HEK293T (cell line): ENCODE data around the gene MID2.
A peak's percentile ranks its signal among the peaks of the same experiment; 100 is the strongest.

Source experiments
- CTCF ChIA-PET: fragments of 350-600 bp; formaldehyde crosslinking; extraction: SDS; loops from one replicate; lab custom pipeline; 2021; ENCODE audit warnings: antibody characterized with exemption, inconsistent platforms; lab: Yijun Ruan, JAX
- POLR2A ChIA-PET: fragments of 350-600 bp; formaldehyde crosslinking; extraction: SDS; loops from one replicate; lab custom pipeline; 2020; ENCODE audit warnings: antibody characterized with exemption, inconsistent platforms; lab: Yijun Ruan, JAX
- DNase-seq: peaks from one replicate; pipeline ENCODE4 v3.0.0; 2012; ENCODE audit warnings: mixed read lengths; ENCODE audit errors: extremely low spot score
- ARNT ChIP-seq: fragments of 450-650 bp; IDR thresholded peaks from 2 replicates; pipeline ENCODE4 v1.6.1; 2017; ENCODE audit warnings: mild to moderate bottlenecking
- BHLHE40 ChIP-seq: fragments of 450-650 bp; IDR thresholded peaks from 2 replicates; pipeline ENCODE4 v1.6.1; 2016; ENCODE audit warnings: mild to moderate bottlenecking, moderate library complexity, borderline replicate concordance
- CTBP1 ChIP-seq: fragments of 450-650 bp; IDR thresholded peaks from 2 replicates; pipeline ENCODE4 v1.6.1; 2016; ENCODE audit warnings: borderline replicate concordance
- ELF4 ChIP-seq: fragments of 450-650 bp; IDR thresholded peaks from 2 replicates; pipeline ENCODE4 v1.6.1; 2017; ENCODE audit warnings: antibody characterized with exemption
- FOXA1 ChIP-seq: fragments of 450-650 bp; IDR thresholded peaks from 2 replicates; pipeline ENCODE4 v1.6.1; 2016; ENCODE audit warnings: mild to moderate bottlenecking
- FOXK2 ChIP-seq: fragments of 450-650 bp; IDR thresholded peaks from 2 replicates; pipeline ENCODE4 v1.6.1; 2016; ENCODE audit warnings: mild to moderate bottlenecking
- FOXM1 ChIP-seq: fragments of 450-650 bp; IDR thresholded peaks from 2 replicates; pipeline ENCODE4 v1.6.1; 2017; ENCODE audit warnings: mild to moderate bottlenecking, borderline replicate concordance
- HDGF ChIP-seq: fragments of 450-650 bp; IDR thresholded peaks from 2 replicates; pipeline ENCODE4 v1.6.1; 2017; ENCODE audit warnings: antibody characterized with exemption, borderline replicate concordance
- L3MBTL2 ChIP-seq: fragments of 450-650 bp; conservative IDR thresholded peaks from 2 replicates; pipeline ENCODE4 v1.6.1; 2016; ENCODE audit warnings: mild to moderate bottlenecking
- LEF1 ChIP-seq: fragments of 450-650 bp; IDR thresholded peaks from 2 replicates; pipeline ENCODE4 v1.6.1; 2017; ENCODE audit warnings: mild to moderate bottlenecking, borderline replicate concordance
- NFRKB ChIP-seq: fragments of 450-650 bp; IDR thresholded peaks from 2 replicates; pipeline ENCODE4 v1.6.1; 2016; ENCODE audit warnings: mild to moderate bottlenecking, moderate library complexity
- PKNOX1 ChIP-seq: fragments of 450-650 bp; IDR thresholded peaks from 2 replicates; pipeline ENCODE4 v1.6.1; 2016
- SP1 ChIP-seq: fragments of 450-650 bp; IDR thresholded peaks from 2 replicates; pipeline ENCODE4 v1.6.1; 2017
- SUZ12 ChIP-seq: fragments of 450-650 bp; IDR thresholded peaks from 2 replicates; pipeline ENCODE4 v1.6.1; 2016; ENCODE audit warnings: mild to moderate bottlenecking
- TARDBP ChIP-seq: fragments of 450-650 bp; IDR thresholded peaks from 2 replicates; pipeline ENCODE4 v1.6.1; 2016
- ZNF384 ChIP-seq: fragments of 450-650 bp; IDR thresholded peaks from 2 replicates; pipeline ENCODE4 v1.6.1; 2016

The MID2 gene, protein sequence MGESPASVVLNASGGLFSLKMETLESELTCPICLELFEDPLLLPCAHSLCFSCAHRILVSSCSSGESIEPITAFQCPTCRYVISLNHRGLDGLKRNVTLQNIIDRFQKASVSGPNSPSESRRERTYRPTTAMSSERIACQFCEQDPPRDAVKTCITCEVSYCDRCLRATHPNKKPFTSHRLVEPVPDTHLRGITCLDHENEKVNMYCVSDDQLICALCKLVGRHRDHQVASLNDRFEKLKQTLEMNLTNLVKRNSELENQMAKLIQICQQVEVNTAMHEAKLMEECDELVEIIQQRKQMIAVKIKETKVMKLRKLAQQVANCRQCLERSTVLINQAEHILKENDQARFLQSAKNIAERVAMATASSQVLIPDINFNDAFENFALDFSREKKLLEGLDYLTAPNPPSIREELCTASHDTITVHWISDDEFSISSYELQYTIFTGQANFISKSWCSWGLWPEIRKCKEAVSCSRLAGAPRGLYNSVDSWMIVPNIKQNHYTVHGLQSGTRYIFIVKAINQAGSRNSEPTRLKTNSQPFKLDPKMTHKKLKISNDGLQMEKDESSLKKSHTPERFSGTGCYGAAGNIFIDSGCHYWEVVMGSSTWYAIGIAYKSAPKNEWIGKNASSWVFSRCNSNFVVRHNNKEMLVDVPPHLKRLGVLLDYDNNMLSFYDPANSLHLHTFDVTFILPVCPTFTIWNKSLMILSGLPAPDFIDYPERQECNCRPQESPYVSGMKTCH

DNA sequence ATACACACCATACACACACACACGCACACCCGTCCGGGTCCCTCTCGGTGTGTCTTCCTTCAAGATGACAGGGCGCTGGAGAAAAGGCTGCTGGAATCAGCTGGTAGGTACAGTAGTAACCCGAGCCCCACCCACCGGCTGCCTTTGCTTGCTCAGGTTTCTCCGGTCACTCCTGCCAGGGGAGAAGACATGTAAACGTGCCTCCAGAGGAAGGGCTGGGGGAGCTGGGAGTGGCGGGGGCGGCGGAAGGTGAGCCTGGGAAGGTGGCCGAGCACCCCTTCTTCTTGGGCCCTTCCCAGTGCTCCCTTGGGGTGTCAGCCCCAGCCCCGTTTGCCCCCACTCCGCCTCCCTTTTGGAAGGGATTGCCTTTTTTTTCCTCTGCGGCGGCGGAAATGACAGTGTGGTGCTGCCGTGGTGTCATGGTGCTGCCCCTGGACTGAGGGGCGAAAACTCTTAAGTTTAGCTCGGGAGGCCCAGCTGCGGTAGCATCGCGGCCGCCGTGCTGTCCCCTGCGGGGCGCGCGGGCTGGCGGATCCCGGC is at the start of gene MID2:
MID2 (plus strand) TSS at position 169 of the 540 bp plus-strand sequence. CDS start 561 bp downstream, outside the sequence.
- POLR2A ChIA-PET: interaction anchor here (0.7 to 1.4 kb wide), 3 partner anchors 12 to 50 kb away, joined by 3 to 4 read pairs (median 3); partner anchors contain the start of genes NCBP2L and TSC22D3
- peak; percentile 36; the same call in 1 of the 2 replicates for TF ChIP-seq PKNOX1
- TF ChIP-seq FOXA1: no peak
- CTCF ChIA-PET: interaction anchor here (0.8 to 1.1 kb wide), 2 partner anchors 23 to 437 kb away, joined by 3 read pairs; no protein-coding TSS in a partner anchor
- peak; percentile 77 for DNase-seq

DNA sequence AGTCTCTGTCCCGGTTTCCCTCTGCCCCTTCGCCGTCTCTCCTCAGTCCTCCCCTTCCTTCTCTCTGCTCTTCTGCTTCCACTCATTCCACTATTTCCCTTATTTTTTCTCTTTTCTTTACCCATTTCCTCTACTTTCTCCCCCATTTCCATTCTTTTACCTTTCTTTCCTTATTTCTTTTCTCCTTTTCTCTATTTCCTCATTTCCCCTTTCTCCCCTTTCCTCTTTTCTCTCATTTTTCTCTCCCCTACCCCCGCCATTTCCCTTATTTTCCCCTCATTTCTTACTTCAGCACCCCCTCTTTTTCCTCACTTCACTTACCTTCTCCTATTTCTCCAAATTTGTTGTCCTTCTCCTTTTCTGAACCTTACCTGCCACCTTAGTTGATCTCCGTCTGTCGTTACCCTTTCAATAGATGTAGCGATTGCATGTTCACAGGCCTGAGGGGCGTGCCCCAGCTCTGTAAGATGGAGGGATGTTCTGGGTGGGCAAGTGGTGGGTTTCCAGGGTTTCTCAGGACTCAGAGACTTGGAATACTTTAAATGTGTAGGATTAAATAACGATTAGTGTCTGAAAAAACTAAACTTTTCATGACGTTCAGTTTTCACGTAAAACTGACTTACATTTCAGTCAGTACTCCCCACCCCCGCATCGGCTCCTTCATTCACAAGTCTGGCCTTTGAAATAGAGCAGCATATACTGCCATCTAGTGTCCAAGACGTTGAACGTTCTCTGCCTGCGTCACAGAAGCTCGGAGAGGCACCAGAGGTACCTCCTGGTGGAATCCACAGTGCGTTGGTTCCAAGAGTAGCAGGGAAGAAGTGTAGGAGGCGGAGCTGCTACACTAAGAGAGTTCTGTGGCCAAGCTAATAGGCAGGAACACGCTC is 48.8 kb upstream of the MID2 start:
- peak; percentile 89 for DNase-seq
- no peak for TF ChIP-seq SUZ12
- TF ChIP-seq ZNF384: no peak
- no peak for TF ChIP-seq SP1
- TF ChIP-seq LEF1: no peak
- 0 out of 2 replicates have a peak, but pooled peaks have one; percentile 5 for TF ChIP-seq PKNOX1
- no peak for TF ChIP-seq CTBP1
- no peak for TF ChIP-seq FOXK2
- no peak for TF ChIP-seq BHLHE40
- POLR2A ChIA-PET: interaction anchor here (0.7 to 6.2 kb wide), 19 partner anchors 10 to 149 kb away, joined by 3 to 198 read pairs (median 6); partner anchors contain the start of genes MID2 and PRPS1
- CTCF ChIA-PET: interaction anchor here (0.6 to 9.6 kb wide), 32 partner anchors 9 to 436 kb away, joined by 3 to 173 read pairs (median 6); partner anchors contain the start of gene PRPS1

DNA sequence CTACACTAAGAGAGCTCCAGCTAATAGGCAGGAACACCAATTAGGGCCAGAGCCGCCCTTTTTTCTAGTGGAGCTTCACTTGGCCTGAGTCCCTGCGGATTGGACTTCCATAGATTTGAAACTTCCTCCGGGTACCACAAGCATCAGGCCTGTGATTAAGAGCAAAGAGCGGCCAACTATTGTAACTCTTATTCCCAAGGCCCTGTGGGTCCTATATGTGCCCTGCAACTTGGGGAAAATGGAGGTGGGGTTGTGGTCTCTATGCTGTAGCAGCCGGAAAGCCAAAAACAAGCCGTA is 48.2 kb upstream of the MID2 start, which contains the start of gene NCBP2L:
NCBP2L (plus strand) TSS at position 198 of the 297 bp plus-strand sequence. CDS start 16,488 bp downstream, outside the sequence.
- no peak for DNase-seq
- ChIA-PET POLR2A (interaction anchor here (0.7 to 6.2 kb wide), 13 partner anchors 11 to 149 kb away, joined by 3 to 198 read pairs (median 6); partner anchors contain the start of genes MID2 and PRPS1), CTCF (interaction anchor here (0.6 to 9.6 kb wide), 25 partner anchors 9 to 436 kb away, joined by 3 to 173 read pairs (median 6); no protein-coding TSS in a partner anchor)
- TF ChIP-seq ZNF384 (no peak), LEF1 (no peak), SP1 (no peak), NFRKB (no peak), BHLHE40 (no peak), SUZ12 (no peak), L3MBTL2 (no peak), FOXM1 (no peak; the same call in 1 of the 2 replicates), HDGF (no peak), ELF4 (no peak), FOXA1 (no peak), ARNT (no peak), TARDBP (no peak), PKNOX1 (no peak), FOXK2 (no peak), CTBP1 (no peak)

- ChIA-PET POLR2A (interaction anchor here (1.0 to 1.3 kb wide), 3 partner anchors 59 to 123 kb away, joined by 3 to 5 read pairs (median 4); no protein-coding TSS in a partner anchor), CTCF (interaction anchor here (0.6 to 9.6 kb wide), 5 partner anchors 59 to 755 kb away, joined by 3 to 173 read pairs (median 7); no protein-coding TSS in a partner anchor)
- TF ChIP-seq PKNOX1: no peak
- no peak for TF ChIP-seq HDGF
- no peak for TF ChIP-seq FOXA1
- no peak for TF ChIP-seq SUZ12
- TF ChIP-seq CTBP1: no peak
- no peak for TF ChIP-seq FOXK2
- TF ChIP-seq SP1: no peak
- TF ChIP-seq NFRKB: no peak
- no peak for TF ChIP-seq FOXM1
- no peak for TF ChIP-seq ARNT
- TF ChIP-seq ZNF384: no peak
- no peak for TF ChIP-seq BHLHE40
- no peak for TF ChIP-seq TARDBP
- no peak for TF ChIP-seq ELF4
- no peak for TF ChIP-seq L3MBTL2
- DNase-seq: no peak
Measured at GRCh38 chrX:107780525-107780924, 45.1 kb upstream of the MID2 start.
